Measurements from ENCODE around the gene ACMSD.

ACMSD gene

GRCh38 chr2:134950886-134951285 lies 112.5 kb downstream of the ACMSD start:
- no peak for DNase-seq (ENCODE audit: low spot score)

All from LoVo (cell line).